Smooth muscle cell (in vitro differentiated cells): Measurements from ENCODE around the gene XG. TPM values are rescaled to one million over a fixed set of nuclear protein-coding genes. Genes with fewer than 3 reads are reported as not detected.
A peak's percentile ranks its signal among the peaks of the same experiment; 100 is the strongest.
"Not testable (repeated sequence)": the region's sequence is repeated elsewhere in the genome, so short reads cannot be mapped to it uniquely, and the experiment has no call there.

ENCODE experiments used
- DNase-seq: peaks from one replicate; lab custom pipeline; 2025; ENCODE audit not compliant: unreplicated experiment; lab: John Stamatoyannopoulos, UW
- H2AFZ ChIP-seq: fragments of 200-600 bp; sonication (generic); 2 replicates; pipeline ENCODE4 v1.6.0; 2016; ENCODE audit warnings: antibody characterized with exemption, low read depth, mild to moderate bottlenecking
- H3F3A ChIP-seq: fragments of 200-600 bp; sonication (generic); 2 replicates; pipeline ENCODE4 v1.6.0; 2017; ENCODE audit warnings: antibody characterized with exemption, low read depth
- H3K27ac ChIP-seq: fragments of 200-600 bp; sonication (generic); 2 replicates; pipeline ENCODE4 v1.5.1; 2016; ENCODE audit warnings: low read depth, mild to moderate bottlenecking
- H3K27me3 ChIP-seq: fragments of 200-600 bp; sonication (generic); 2 replicates; pipeline ENCODE4 v1.6.1; 2016; ENCODE audit warnings: low read depth, mild to moderate bottlenecking
- H3K36me3 ChIP-seq: fragments of 200-600 bp; sonication (generic); 2 replicates; pipeline ENCODE4 v1.5.1; 2016; ENCODE audit warnings: low read depth
- H3K4me1 ChIP-seq: fragments of 200-600 bp; sonication (generic); 2 replicates; pipeline ENCODE4 v1.5.1; 2016; ENCODE audit warnings: low read depth
- H3K4me2 ChIP-seq: fragments of 200-600 bp; sonication (generic); 2 replicates; pipeline ENCODE4 v1.6.0; 2016; ENCODE audit warnings: mild to moderate bottlenecking
- H3K4me3 ChIP-seq: fragments of 200-600 bp; sonication (generic); 2 replicates; pipeline ENCODE4 v1.5.1; 2016; ENCODE audit warnings: mild to moderate bottlenecking
- H3K79me2 ChIP-seq: fragments of 200-600 bp; sonication (generic); 2 replicates; pipeline ENCODE4 v1.6.0; 2016; ENCODE audit warnings: low read depth, mild to moderate bottlenecking
- H3K9ac ChIP-seq: fragments of 200-600 bp; sonication (generic); 2 replicates; pipeline ENCODE4 v1.6.0; 2016; ENCODE audit warnings: low read depth
- H3K9me3 ChIP-seq: fragments of 200-600 bp; sonication (generic); replicated peaks from 2 replicates; pipeline ENCODE4 v1.5.1; 2016; ENCODE audit warnings: low read depth
- H4K20me1 ChIP-seq: fragments of 200-600 bp; sonication (generic); 2 replicates; pipeline ENCODE4 v1.6.0; 2016; ENCODE audit warnings: low read depth
- CTCF ChIP-seq: fragments of 200-600 bp; sonication (generic); IDR thresholded peaks from 2 replicates; pipeline ENCODE4 v1.5.1; 2017; ENCODE audit warnings: borderline replicate concordance, mild to moderate bottlenecking, antibody characterized with exemption; ENCODE audit not compliant: insufficient read depth, poor library complexity, severe bottlenecking
- WGBS: methylation state at CpG from one replicate; pipeline ENCODE4 v1.1.7; 2016; ENCODE audit warnings: low lambda C conversion rate; 5-methylcytosine and 5-hydroxymethylcytosine counted together
- polyA plus RNA-seq: library from polyadenylated mRNA; unstranded; fragments of >200 nt; fragmentation: Nextera tagmentation; extraction: Ambion mirVana; gene quantifications from 2 replicates; pipeline ENCODE4 v1.2.1, GENCODE V29; 2016
- total RNA-seq: library from RNA; depleted of rRNA; stranded (reverse); fragments of >200 nt; gene quantifications from 2 replicates; pipeline ENCODE4 v1.2.3, GENCODE V29; 2014

Gene XG
- total and polyA plus RNA-seq, 2 experiments from 2014 or later: 1.1 to 1.3 TPM

GRCh38 chrX:2756548-2756947 is 4.7 kb downstream of the XG start:
- Histone ChIP-seq H3K9ac (no peak overlapping the region), H3K4me2 (no peak overlapping the region), H3K27ac (no peak overlapping the region), H3K27me3 (no peaks in the 10 kb centered on the region), H4K20me1 (no peaks in the 10 kb centered on the region), H3K4me3 (no peak overlapping the region), H3K36me3 (no peaks in the 10 kb centered on the region), H3K79me2 (no peaks in the 10 kb centered on the region), H2AFZ (no peak overlapping the region), H3K9me3 (no peaks in the 10 kb centered on the region), H3K4me1 (no peaks in the 10 kb centered on the region), H3F3A (no peaks in the 10 kb centered on the region)
- DNase-seq: no peak
- WGBS: 93% methylated on average over 10 of the region's 10 CpGs
- TF ChIP-seq CTCF: no peak

- Histone ChIP-seq H3K79me2 (no peaks in the 10 kb centered on the region), H3K4me3 (no peak overlapping the region), H3K9me3 (no peaks in the 10 kb centered on the region), H3K36me3 (no peaks in the 10 kb centered on the region), H2AFZ (no peak overlapping the region), H3K9ac (no peak overlapping the region), H3F3A (no peaks in the 10 kb centered on the region), H3K27me3 (no peaks in the 10 kb centered on the region), H3K4me1 (no peaks in the 10 kb centered on the region), H3K27ac (peak overlapping the region; percentile 36), H4K20me1 (no peaks in the 10 kb centered on the region), H3K4me2 (no peak overlapping the region)
- no peak for DNase-seq
- TF ChIP-seq CTCF: no peak
- WGBS: 53% methylated on average over 2 of the region's 2 CpGs
Observed at GRCh38 chrX:2761246-2761645, 9.4 kb downstream of the XG start.

- H3F3A ChIP-seq, DNase-seq, H3K36me3 ChIP-seq, H3K9me3 ChIP-seq, H3K4me1 ChIP-seq, H3K79me2 ChIP-seq, H4K20me1 ChIP-seq, H3K27ac ChIP-seq, H3K4me2 ChIP-seq, H3K9ac ChIP-seq, H3K27me3 ChIP-seq, H2AFZ ChIP-seq, H3K4me3 ChIP-seq: not testable (repeated sequence)
- 91% methylated on average over 4 of the region's 4 CpGs for WGBS
Observed at GRCh38 chrX:2762671-2763070, 10.8 kb downstream of the XG start.

GRCh38 chrX:2764766-2765548 is 13.1 kb downstream of the XG start:
- not testable (repeated sequence) for H4K20me1 ChIP-seq, DNase-seq, H3K36me3 ChIP-seq, H3K9ac ChIP-seq, H3K27me3 ChIP-seq, H3K9me3 ChIP-seq, H3K4me2 ChIP-seq, H3K27ac ChIP-seq, H2AFZ ChIP-seq, H3F3A ChIP-seq, H3K4me3 ChIP-seq, H3K4me1 ChIP-seq, H3K79me2 ChIP-seq
- WGBS: 90% methylated on average over 19 of the region's 19 CpGs

GRCh38 chrX:2765549-2765830 is 13.7 kb downstream of the XG start:
- no peak overlapping the region for H3K4me3 ChIP-seq
- 86% methylated on average over 5 of the region's 5 CpGs for WGBS
- no peak for TF ChIP-seq CTCF
- H4K20me1 ChIP-seq: no peaks in the 10 kb centered on the region
- H3K27me3 ChIP-seq: no peaks in the 10 kb centered on the region
- no peak overlapping the region for H3K4me2 ChIP-seq
- no peak overlapping the region for H3K9ac ChIP-seq
- no peaks in the 10 kb centered on the region for H3F3A ChIP-seq
- H3K36me3 ChIP-seq: no peaks in the 10 kb centered on the region
- H3K27ac ChIP-seq: no peak overlapping the region
- H3K9me3 ChIP-seq: no peaks in the 10 kb centered on the region
- no peak overlapping the region for H2AFZ ChIP-seq
- peaks cover 10% of the 10 kb centered on the region for H3K4me1 ChIP-seq
- H3K79me2 ChIP-seq: no peaks in the 10 kb centered on the region
- DNase-seq: no peak
